Measurements from ENCODE around the gene MTHFSD.

Gene MTHFSD

DNA sequence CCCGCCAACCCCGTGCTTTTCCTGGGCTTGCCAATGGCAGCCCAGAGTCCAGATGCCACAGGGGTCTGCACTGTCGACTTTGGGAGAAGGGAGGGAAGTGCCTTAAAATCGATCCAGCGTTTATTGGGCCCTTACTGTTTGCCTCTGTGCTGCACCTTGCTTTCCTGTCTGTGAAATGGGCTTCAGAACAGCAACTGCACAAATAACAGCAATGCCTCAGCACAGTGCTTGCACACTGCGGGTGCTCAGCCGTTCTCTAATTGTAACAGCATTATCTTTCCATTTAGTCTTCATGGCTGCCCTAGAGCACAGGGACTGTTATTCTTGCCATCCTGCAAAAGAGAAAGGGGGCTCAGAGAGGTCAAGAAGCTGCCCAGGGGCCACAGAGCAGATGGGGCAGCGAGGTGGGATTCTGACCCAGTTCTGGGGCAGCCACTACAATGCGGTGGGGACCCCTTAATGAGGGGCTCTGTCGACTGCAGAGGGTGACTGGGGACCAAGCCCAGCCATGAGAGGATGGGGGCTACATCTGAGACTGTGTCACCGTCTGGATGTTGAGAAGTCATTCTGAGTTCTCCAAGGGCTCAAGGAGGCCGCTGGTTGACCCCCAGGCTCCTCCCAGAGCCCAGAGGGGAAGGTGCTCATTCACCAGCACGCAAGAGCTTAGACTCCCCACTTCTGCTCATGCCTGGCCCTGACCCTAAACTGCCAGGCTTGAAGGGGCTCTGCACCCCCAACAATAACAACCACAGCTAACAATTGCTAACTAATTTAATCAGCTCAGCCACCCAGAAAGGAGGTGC is 54.1 kb downstream of the MTHFSD start:
- Histone ChIP-seq H3K23ac (ENCODE audit: low read length) (no peak overlapping the region), H2BK12ac (ENCODE audit: low read length) (no peak overlapping the region), H3K79me2 (ENCODE audit: control insufficient read depth, insufficient read depth, low read length, poor library complexity) (no peaks in the 10 kb centered on the region), H3K4me2 (ENCODE audit: low read length) (no peak overlapping the region), H4K91ac (ENCODE audit: low read depth, low read length) (no peak overlapping the region), H3K18ac (ENCODE audit: low read length) (no peak overlapping the region), H3K27ac (ENCODE audit: low read depth, low read length) (no peak overlapping the region), H3K9ac (ENCODE audit: low read length) (no peak overlapping the region), H3K9me3 (ENCODE audit: insufficient read depth, low read depth, low read length) (peaks cover 14% of the 10 kb centered on the region), H3K27me3 (ENCODE audit: insufficient read depth, low read length) (peaks cover 93% of the 10 kb centered on the region), H2BK5ac (ENCODE audit: low read depth, low read length, poor library complexity) (no peak overlapping the region), H3K79me1 (ENCODE audit: low read length) (no peaks in the 10 kb centered on the region), H2AFZ (ENCODE audit: insufficient read depth, low read length, poor library complexity) (no peak overlapping the region), H3K36me3 (ENCODE audit: control insufficient read depth in 1 of 2, insufficient read depth in 2 of 2, low read length in 2 of 2) (no peaks in the 10 kb centered on the region), H3K4me3 (ENCODE audit: low read depth, low read length) (no peak overlapping the region), H3K4me1 (ENCODE audit: control insufficient read depth in 1 of 2, insufficient read depth in 2 of 2, low read length in 2 of 2) (no peaks in the 10 kb centered on the region), H3K14ac (ENCODE audit: low read length) (no peak overlapping the region), H4K12ac (ENCODE audit: low read depth, low read length) (no peak overlapping the region), H2BK120ac (ENCODE audit: insufficient read depth, low read length, poor library complexity) (no peak overlapping the region), H2AK5ac (ENCODE audit: low read length) (no peak overlapping the region), H4K8ac (ENCODE audit: low read depth, low read length) (no peak overlapping the region), H3K4ac (ENCODE audit: low read depth, low read length) (no peak overlapping the region)
- no CpG with 5 or more reads among the region's 13 CpGs for WGBS (ENCODE audit: extremely low coverage, insufficient coverage, insufficient read length)
- no peak for DNase-seq

DNA sequence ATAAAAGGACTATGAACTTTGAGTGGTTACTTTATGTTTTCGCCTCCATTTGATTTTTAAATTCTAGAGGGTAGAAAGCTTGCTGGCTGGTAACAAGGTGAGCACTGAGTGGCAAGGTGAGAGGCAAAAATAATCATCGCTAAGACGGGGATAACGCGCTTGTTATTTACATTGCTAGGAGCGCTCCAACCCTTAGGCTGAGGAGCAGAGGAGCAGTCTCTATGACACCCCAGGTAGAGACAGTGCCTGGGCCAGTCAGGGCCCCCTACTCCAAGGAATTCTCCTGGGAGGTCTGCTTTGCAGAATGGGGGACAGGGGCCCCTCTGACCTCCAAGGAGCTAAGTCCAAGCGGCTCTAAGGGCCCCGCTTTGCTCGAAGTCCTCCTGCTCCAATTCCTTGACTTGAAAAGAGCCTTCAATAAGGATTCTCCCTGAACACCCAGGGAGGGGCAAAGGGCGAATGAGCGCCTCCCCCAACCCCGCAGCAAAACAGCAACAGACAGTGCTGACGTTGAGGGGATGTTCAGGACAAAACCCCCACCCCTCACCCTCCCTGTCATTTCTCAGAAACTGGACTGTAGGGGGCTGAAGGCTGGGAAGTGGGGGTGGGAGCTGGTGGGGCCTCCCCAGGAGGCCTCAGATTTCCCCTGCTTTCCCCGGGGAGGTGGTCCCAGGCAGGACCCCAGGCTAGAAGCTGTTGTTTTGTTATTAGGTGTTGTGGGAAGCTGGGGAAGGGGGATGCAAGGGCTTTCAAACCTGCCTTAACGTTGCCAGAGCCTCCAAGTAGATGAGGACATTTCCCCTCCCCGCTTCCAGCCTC is 54.9 kb downstream of the MTHFSD start:
- Histone ChIP-seq H3K9me3 (ENCODE audit: insufficient read depth, low read depth, low read length) (peaks cover 14% of the 10 kb centered on the region), H3K79me2 (ENCODE audit: control insufficient read depth, insufficient read depth, low read length, poor library complexity) (no peaks in the 10 kb centered on the region), H3K4me2 (ENCODE audit: low read length) (no peak overlapping the region), H3K4ac (ENCODE audit: low read depth, low read length) (no peak overlapping the region), H3K4me1 (ENCODE audit: control insufficient read depth in 1 of 2, insufficient read depth in 2 of 2, low read length in 2 of 2) (no peaks in the 10 kb centered on the region), H3K79me1 (ENCODE audit: low read length) (no peaks in the 10 kb centered on the region), H2BK12ac (ENCODE audit: low read length) (no peak overlapping the region), H4K91ac (ENCODE audit: low read depth, low read length) (no peak overlapping the region), H4K8ac (ENCODE audit: low read depth, low read length) (no peak overlapping the region), H3K36me3 (ENCODE audit: control insufficient read depth in 1 of 2, insufficient read depth in 2 of 2, low read length in 2 of 2) (no peaks in the 10 kb centered on the region), H4K12ac (ENCODE audit: low read depth, low read length) (no peak overlapping the region), H3K9ac (ENCODE audit: low read length) (no peak overlapping the region), H3K27me3 (ENCODE audit: insufficient read depth, low read length) (peaks cover 93% of the 10 kb centered on the region), H3K23ac (ENCODE audit: low read length) (no peak overlapping the region), H2AK5ac (ENCODE audit: low read length) (no peak overlapping the region), H3K18ac (ENCODE audit: low read length) (no peak overlapping the region), H2BK5ac (ENCODE audit: low read depth, low read length, poor library complexity) (no peak overlapping the region), H3K27ac (ENCODE audit: low read depth, low read length) (no peak overlapping the region), H2AFZ (ENCODE audit: insufficient read depth, low read length, poor library complexity) (no peak overlapping the region), H3K4me3 (ENCODE audit: low read depth, low read length) (no peak overlapping the region), H3K14ac (ENCODE audit: low read length) (no peak overlapping the region), H2BK120ac (ENCODE audit: insufficient read depth, low read length, poor library complexity) (no peak overlapping the region)
- no peak for DNase-seq
- WGBS (ENCODE audit: extremely low coverage, insufficient coverage, insufficient read length), result no CpG with 5 or more reads among the region's 16 CpGs

DNA sequence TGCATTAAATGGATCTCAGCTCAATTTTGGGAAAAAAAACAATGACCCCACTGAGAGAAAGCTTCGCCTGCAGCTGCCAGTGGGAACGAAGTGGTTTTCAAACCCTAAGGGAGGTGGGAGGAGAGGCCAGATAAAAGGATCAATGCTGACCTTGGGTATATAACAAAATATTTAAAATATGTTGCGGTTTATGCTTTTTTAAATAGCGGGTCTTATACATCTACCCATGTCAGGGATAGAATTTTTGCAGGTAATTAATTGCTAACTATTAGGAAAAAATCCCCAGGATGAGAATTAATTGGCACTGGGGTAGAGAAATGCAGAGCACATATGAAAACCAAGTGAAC is 55.6 kb downstream of the MTHFSD start:
- H3K14ac ChIP-seq (ENCODE audit: low read length), result no peak overlapping the region
- H3K4me3 ChIP-seq (ENCODE audit: low read depth, low read length), result no peak overlapping the region
- no peak overlapping the region for H2AK5ac ChIP-seq (ENCODE audit: low read length)
- peaks cover 93% of the 10 kb centered on the region for H3K27me3 ChIP-seq (ENCODE audit: insufficient read depth, low read length)
- H3K23ac ChIP-seq (ENCODE audit: low read length), result no peak overlapping the region
- H3K36me3 ChIP-seq (ENCODE audit: control insufficient read depth in 1 of 2, insufficient read depth in 2 of 2, low read length in 2 of 2), result no peaks in the 10 kb centered on the region
- DNase-seq, result no peak
- peaks cover 11% of the 10 kb centered on the region for H3K9me3 ChIP-seq (ENCODE audit: insufficient read depth, low read depth, low read length)
- H3K27ac ChIP-seq (ENCODE audit: low read depth, low read length), result no peak overlapping the region
- no peak overlapping the region for H3K9ac ChIP-seq (ENCODE audit: low read length)
- H3K18ac ChIP-seq (ENCODE audit: low read length), result no peak overlapping the region
- H3K79me2 ChIP-seq (ENCODE audit: control insufficient read depth, insufficient read depth, low read length, poor library complexity), result no peaks in the 10 kb centered on the region
- no peak overlapping the region for H2AFZ ChIP-seq (ENCODE audit: insufficient read depth, low read length, poor library complexity)
- no peak overlapping the region for H4K91ac ChIP-seq (ENCODE audit: low read depth, low read length)
- H2BK12ac ChIP-seq (ENCODE audit: low read length), result no peak overlapping the region
- no peaks in the 10 kb centered on the region for H3K79me1 ChIP-seq (ENCODE audit: low read length)
- no peaks in the 10 kb centered on the region for H3K4me1 ChIP-seq (ENCODE audit: control insufficient read depth in 1 of 2, insufficient read depth in 2 of 2, low read length in 2 of 2)
- no peak overlapping the region for H3K4me2 ChIP-seq (ENCODE audit: low read length)
- no peak overlapping the region for H4K12ac ChIP-seq (ENCODE audit: low read depth, low read length)
- H2BK5ac ChIP-seq (ENCODE audit: low read depth, low read length, poor library complexity), result no peak overlapping the region
- WGBS (ENCODE audit: extremely low coverage, insufficient coverage, insufficient read length), result no CpG with 5 or more reads among the region's 4 CpGs
- H2BK120ac ChIP-seq (ENCODE audit: insufficient read depth, low read length, poor library complexity), result no peak overlapping the region
- no peak overlapping the region for H3K4ac ChIP-seq (ENCODE audit: low read depth, low read length)
- no peak overlapping the region for H4K8ac ChIP-seq (ENCODE audit: low read depth, low read length)

DNA sequence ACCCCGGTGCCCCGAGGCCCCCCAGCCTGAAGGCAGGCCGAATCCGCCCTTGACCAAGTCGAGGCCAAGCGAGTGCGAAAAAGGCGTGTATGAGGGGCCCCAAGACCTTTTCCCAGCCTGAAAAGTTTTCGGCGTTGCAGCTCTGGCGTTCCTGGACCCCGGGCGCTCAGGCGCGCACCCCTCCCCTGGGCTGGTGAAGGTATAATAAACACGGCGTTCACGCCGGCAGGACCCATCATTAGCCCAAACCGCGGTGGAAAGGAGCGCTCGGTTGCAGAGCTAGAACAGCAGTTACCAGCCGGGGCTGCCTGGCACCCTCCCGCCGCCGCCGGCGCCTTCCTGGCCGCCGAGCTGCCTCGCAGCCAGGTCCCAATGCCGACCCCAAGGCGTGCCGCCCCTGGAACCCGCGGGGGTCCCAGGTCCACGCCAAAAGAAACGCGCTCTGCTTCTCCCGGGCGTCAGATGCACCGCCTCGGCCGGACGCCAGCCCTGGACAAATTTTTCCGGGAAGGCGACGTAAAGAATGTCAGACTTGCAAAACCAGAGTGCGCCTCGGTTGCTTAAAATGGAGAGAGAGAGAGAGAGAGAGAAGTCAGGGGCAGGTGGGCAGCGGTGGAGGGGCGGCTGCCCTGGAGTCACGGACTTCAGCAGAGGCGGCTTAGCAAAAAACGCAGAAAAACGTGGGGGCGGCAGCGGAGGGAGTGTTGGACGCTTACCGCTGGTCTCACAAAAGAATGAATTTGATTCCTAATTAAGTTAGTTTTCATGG is 56.2 kb downstream of the MTHFSD start:
- Histone ChIP-seq H4K12ac (ENCODE audit: low read depth, low read length) (no peak overlapping the region), H4K91ac (ENCODE audit: low read depth, low read length) (no peak overlapping the region), H3K9ac (ENCODE audit: low read length) (no peak overlapping the region), H2BK12ac (ENCODE audit: low read length) (no peak overlapping the region), H4K8ac (ENCODE audit: low read depth, low read length) (no peak overlapping the region), H3K4me3 (ENCODE audit: low read depth, low read length) (no peak overlapping the region), H3K14ac (ENCODE audit: low read length) (no peak overlapping the region), H3K23ac (ENCODE audit: low read length) (no peak overlapping the region), H3K4me1 (ENCODE audit: control insufficient read depth in 1 of 2, insufficient read depth in 2 of 2, low read length in 2 of 2) (no peaks in the 10 kb centered on the region), H2BK5ac (ENCODE audit: low read depth, low read length, poor library complexity) (no peak overlapping the region), H3K4ac (ENCODE audit: low read depth, low read length) (no peak overlapping the region), H3K18ac (ENCODE audit: low read length) (no peak overlapping the region), H3K27ac (ENCODE audit: low read depth, low read length) (no peak overlapping the region), H3K27me3 (ENCODE audit: insufficient read depth, low read length) (peaks cover 93% of the 10 kb centered on the region), H2BK120ac (ENCODE audit: insufficient read depth, low read length, poor library complexity) (no peak overlapping the region), H2AFZ (ENCODE audit: insufficient read depth, low read length, poor library complexity) (no peak overlapping the region), H3K4me2 (ENCODE audit: low read length) (peak overlapping the region; percentile 32), H3K79me2 (ENCODE audit: control insufficient read depth, insufficient read depth, low read length, poor library complexity) (no peaks in the 10 kb centered on the region), H3K36me3 (ENCODE audit: control insufficient read depth in 1 of 2, insufficient read depth in 2 of 2, low read length in 2 of 2) (no peaks in the 10 kb centered on the region), H3K79me1 (ENCODE audit: low read length) (no peaks in the 10 kb centered on the region), H2AK5ac (ENCODE audit: low read length) (no peak overlapping the region), H3K9me3 (ENCODE audit: insufficient read depth, low read depth, low read length) (peaks cover 11% of the 10 kb centered on the region)
- no CpG with 5 or more reads among the region's 61 CpGs for WGBS (ENCODE audit: extremely low coverage, insufficient coverage, insufficient read length)
- DNase-seq, result no peak

All from trophoblast cell (in vitro differentiated cells and primary cell).